WTC11 (cell line): ENCODE measurements around the gene SRMS. TPM values are rescaled to one million over a fixed set of nuclear protein-coding genes. Genes with fewer than 3 reads are reported as not detected.

Experiments
- ATAC-seq: fragments of 200-7000 bp; cut with Tn5 transposase; 2 replicates; pipeline ENCODE4 v1.10.0; 2021; ENCODE audit warnings: mild to moderate bottlenecking, moderate library complexity
- CTCF ChIA-PET: fragments of 300-600 bp; sonication (Branson Sonifier 250); formaldehyde crosslinking; loops from one replicate; lab custom pipeline; 2021; ENCODE audit warnings: antibody characterized with exemption; lab: Charles Lee
- POLR2A ChIA-PET: fragments of 350-600 bp; sonication (Branson Sonifier 250); formaldehyde crosslinking; loops from one replicate; lab custom pipeline; 2021; ENCODE audit warnings: antibody characterized with exemption; lab: Charles Lee
- DNase-seq: peaks from one replicate; pipeline ENCODE4 v3.0.0; 2021; ENCODE audit warnings: low spot score
- H3K27ac Mint-ChIP-seq: 2 replicates; pipeline ENCODE4 v1.8.0; 2021; ENCODE audit warnings: mixed read lengths
- H3K27me3 Mint-ChIP-seq: 2 replicates; pipeline ENCODE4 v1.8.0; 2021; ENCODE audit warnings: low read depth, mild to moderate bottlenecking, moderate library complexity, mixed read lengths
- H3K36me3 Mint-ChIP-seq: 2 replicates; pipeline ENCODE4 v1.8.0; 2021; ENCODE audit warnings: mixed read lengths
- H3K4me1 Mint-ChIP-seq: 2 replicates; pipeline ENCODE4 v1.8.0; 2022; ENCODE audit warnings: mixed read lengths
- H3K4me3 Mint-ChIP-seq: 2 replicates; pipeline ENCODE4 v1.8.0; 2021; ENCODE audit warnings: mild to moderate bottlenecking, moderate library complexity, mixed read lengths
- H3K9me3 Mint-ChIP-seq: 2 replicates; pipeline ENCODE4 v1.8.0; 2021; ENCODE audit warnings: mixed read lengths
- ATF2 ChIP-seq: sonication (generic); formaldehyde crosslinking; IDR thresholded peaks from 2 replicates; pipeline ENCODE4 v1.8.1; 2022; ENCODE audit warnings: low read depth, missing genetic modification reagents, borderline replicate concordance
- CREB1 ChIP-seq: sonication (generic); formaldehyde crosslinking; IDR thresholded peaks from 2 replicates; pipeline ENCODE4 v1.8.0; 2023; ENCODE audit warnings: mild to moderate bottlenecking, missing genetic modification reagents
- ELF4 ChIP-seq: sonication (generic); formaldehyde crosslinking; IDR thresholded peaks from 2 replicates; pipeline ENCODE4 v1.8.1; 2022; ENCODE audit warnings: low read depth, mild to moderate bottlenecking, moderate library complexity, missing genetic modification reagents
- FOXK1 ChIP-seq: sonication (generic); formaldehyde crosslinking; IDR thresholded peaks from 2 replicates; pipeline ENCODE4 v1.8.0; 2022; ENCODE audit warnings: mild to moderate bottlenecking, moderate library complexity, missing genetic modification reagents
- KAT7 ChIP-seq: sonication (generic); formaldehyde crosslinking; IDR thresholded peaks from 2 replicates; pipeline ENCODE4 v1.8.1; 2023; ENCODE audit warnings: missing genetic modification reagents, mild to moderate bottlenecking, borderline replicate concordance
- NR1H2 ChIP-seq: sonication (generic); formaldehyde crosslinking; IDR thresholded peaks from 2 replicates; pipeline ENCODE4 v1.9.0; 2021; ENCODE audit warnings: mild to moderate bottlenecking, moderate library complexity, missing genetic modification reagents
- NR3C1 ChIP-seq: sonication (generic); formaldehyde crosslinking; conservative IDR thresholded peaks from 2 replicates; pipeline ENCODE4 v1.8.1; 2023; ENCODE audit warnings: low read depth, mild to moderate bottlenecking, missing genetic modification reagents
- OVOL2 ChIP-seq: fragments of 250-450 bp; sonication (Bioruptor Pico); IDR thresholded peaks from 2 replicates; pipeline ENCODE4 v1.9.0; 2021; ENCODE audit warnings: mild to moderate bottlenecking, borderline replicate concordance
- PRRX2 ChIP-seq: fragments of 250-450 bp; sonication (Bioruptor Pico); IDR thresholded peaks from 2 replicates; pipeline ENCODE4 v1.8.0; 2021; ENCODE audit warnings: mild to moderate bottlenecking
- SOX15 ChIP-seq: fragments of 250-450 bp; sonication (Bioruptor Pico); IDR thresholded peaks from 2 replicates; pipeline ENCODE4 v1.9.0; 2021; ENCODE audit warnings: mild to moderate bottlenecking
- SP1 ChIP-seq: sonication (generic); formaldehyde crosslinking; conservative IDR thresholded peaks from 2 replicates; pipeline ENCODE4 v1.8.1; 2022; ENCODE audit warnings: missing genetic modification reagents
- TCF7 ChIP-seq: sonication (generic); formaldehyde crosslinking; IDR thresholded peaks from 2 replicates; pipeline ENCODE4 v1.8.0; 2022; ENCODE audit warnings: mild to moderate bottlenecking, low read depth, missing genetic modification reagents, moderate library complexity
- ZNF121 ChIP-seq: sonication (generic); formaldehyde crosslinking; IDR thresholded peaks from 2 replicates; pipeline ENCODE4 v1.8.0; 2023; ENCODE audit warnings: missing genetic modification reagents
- ZNF232 ChIP-seq: sonication (generic); formaldehyde crosslinking; IDR thresholded peaks from 2 replicates; pipeline ENCODE4 v1.8.0; 2022; ENCODE audit warnings: mild to moderate bottlenecking, missing genetic modification reagents
- ZNF416 ChIP-seq: fragments of 250-450 bp; sonication (Bioruptor Pico); IDR thresholded peaks from 2 replicates; pipeline ENCODE4 v1.9.0; 2021; ENCODE audit warnings: mild to moderate bottlenecking, inconsistent platforms
- ZNF671 ChIP-seq: fragments of 250-450 bp; sonication (Bioruptor Pico); IDR thresholded peaks from 2 replicates; pipeline ENCODE4 v1.8.0; 2021; ENCODE audit warnings: mild to moderate bottlenecking
- total RNA-seq: library from RNA; stranded (reverse); gene quantifications from 3 replicates; pipeline ENCODE4 v1.2.3, GENCODE V29; 2021
- TF ChIP-seq, protein P1 (sequence below): sonication (generic); formaldehyde crosslinking; conservative IDR thresholded peaks from 2 replicates; pipeline ENCODE4 v1.8.1; 2022; ENCODE audit warnings: mild to moderate bottlenecking, missing genetic modification reagents
- TF ChIP-seq, protein P2 (sequence below): fragments of 250-450 bp; sonication (Bioruptor Pico); conservative IDR thresholded peaks from 2 replicates; pipeline ENCODE4 v1.9.0; 2021; ENCODE audit warnings: mild to moderate bottlenecking
- TF ChIP-seq, protein P3 (sequence below): sonication (generic); formaldehyde crosslinking; IDR thresholded peaks from 2 replicates; pipeline ENCODE4 v1.8.1; 2023; ENCODE audit warnings: mild to moderate bottlenecking, missing genetic modification reagents, moderate library complexity
- TF ChIP-seq, protein P4 (sequence below): sonication (generic); formaldehyde crosslinking; IDR thresholded peaks from 2 replicates; pipeline ENCODE4 v1.8.0; 2022; ENCODE audit warnings: mild to moderate bottlenecking, missing genetic modification reagents

SRMS gene
- total RNA-seq, 1 experiment from 2014 or later, result 0.26 TPM

GRCh38 chr20:63582382-63583063 is 35.0 kb upstream of the SRMS start:
- CTCF ChIA-PET, result interaction anchor here (1.0 to 1.6 kb wide), 3 partner anchors 9 to 501 kb away, joined by 3 to 7 read pairs (median 3); partner anchors contain the start of genes HELZ2 and PTK6
- H3K27me3 Mint-ChIP-seq, result no peaks in the 10 kb centered on the region
- POLR2A ChIA-PET, result no interaction called here
- TF ChIP-seq PRRX2 (no peak), TCF7 (no peak), KAT7 (CRISPR knock-in tag) (no peak), OVOL2 (no peak), ZNF671 (CRISPR knock-in tag) (no peak), SOX15 (CRISPR knock-in tag) (no peak), FOXK1 (CRISPR knock-in tag) (no peak), ZNF232 (no peak), CREB1 (no peak)
- TF ChIP-seq, protein P1, sequence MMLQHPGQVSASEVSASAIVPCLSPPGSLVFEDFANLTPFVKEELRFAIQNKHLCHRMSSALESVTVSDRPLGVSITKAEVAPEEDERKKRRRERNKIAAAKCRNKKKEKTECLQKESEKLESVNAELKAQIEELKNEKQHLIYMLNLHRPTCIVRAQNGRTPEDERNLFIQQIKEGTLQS (CRISPR knock-in tag), result no peak
- TF ChIP-seq, protein P2, sequence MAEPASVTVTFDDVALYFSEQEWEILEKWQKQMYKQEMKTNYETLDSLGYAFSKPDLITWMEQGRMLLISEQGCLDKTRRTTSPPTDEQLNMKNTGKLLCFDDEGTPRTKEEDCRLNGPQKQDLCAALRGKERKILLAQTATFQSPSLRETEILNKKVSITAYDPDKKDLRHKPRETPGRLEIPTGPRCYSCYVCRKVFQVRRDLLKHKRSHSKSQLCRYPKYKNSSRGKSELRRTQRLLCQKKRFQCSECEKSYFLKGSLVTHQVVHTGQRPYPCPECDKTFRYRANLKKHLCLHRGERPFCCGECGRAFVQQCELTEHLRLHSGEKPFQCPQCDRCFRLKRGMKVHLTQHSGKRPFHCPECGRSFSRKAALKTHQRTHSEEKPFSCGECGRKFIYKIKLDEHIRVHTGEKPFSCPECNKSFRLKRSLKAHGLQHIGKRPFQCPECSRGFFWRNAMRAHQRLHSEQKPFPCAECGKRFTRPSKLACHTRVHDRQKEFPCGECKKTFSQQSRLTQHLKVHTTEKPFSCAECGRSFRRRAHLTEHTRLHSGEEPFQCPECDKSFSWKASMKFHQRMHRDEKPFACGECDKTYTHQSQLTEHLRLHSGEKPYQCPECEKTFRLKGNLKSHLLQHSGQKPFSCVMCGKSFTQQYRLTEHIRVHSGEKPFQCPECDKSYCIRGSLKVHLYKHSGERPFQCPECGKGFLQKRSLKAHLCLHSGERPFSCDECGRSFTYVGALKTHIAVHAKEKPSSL (CRISPR knock-in tag), result no peak
- H3K27ac Mint-ChIP-seq, result peak overlapping the region; percentile 74; the same call in 1 of the 2 replicates
- no peaks in the 10 kb centered on the region for H3K36me3 Mint-ChIP-seq
- no peak overlapping the region for H3K4me3 Mint-ChIP-seq
- no peak for DNase-seq
- ATAC-seq, result no peak
- H3K9me3 Mint-ChIP-seq, result no peaks in the 10 kb centered on the region
- H3K4me1 Mint-ChIP-seq, result no peaks in the 10 kb centered on the region

DNA sequence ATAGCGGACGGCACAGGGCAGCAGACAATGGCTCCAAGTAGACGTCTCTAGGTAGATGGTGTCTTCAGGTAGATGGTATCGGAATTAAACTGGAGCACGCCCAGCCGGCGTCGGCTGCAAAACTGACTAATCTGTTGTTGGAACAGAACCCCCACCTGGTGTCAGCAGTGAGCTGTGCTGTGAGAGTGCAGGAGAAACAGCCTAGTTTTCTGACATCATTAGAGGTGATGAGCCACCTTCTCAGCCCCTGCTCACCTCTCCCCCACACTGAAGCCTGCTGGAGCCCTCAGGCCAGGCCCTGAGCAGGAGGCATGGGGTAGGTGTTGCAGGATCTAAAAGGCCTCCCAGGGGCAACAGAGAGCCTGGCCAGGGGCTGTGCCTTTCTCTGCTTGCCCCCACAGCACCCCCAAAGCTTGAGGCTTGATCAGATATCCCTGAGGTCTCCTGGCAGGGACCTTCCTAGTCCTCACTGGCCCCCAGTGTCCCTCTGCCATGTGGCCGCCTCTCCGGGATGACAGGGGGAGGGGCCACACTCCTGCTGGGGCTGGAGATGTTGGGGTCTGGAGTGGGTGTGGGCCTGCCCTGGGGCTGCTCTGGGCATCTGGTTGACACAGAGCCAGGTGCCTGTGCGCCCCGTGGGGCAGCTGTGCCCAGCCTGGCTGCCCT is 33.4 kb upstream of the SRMS start:
- Mint-ChIP-seq H3K4me3 (no peak overlapping the region), H3K36me3 (no peaks in the 10 kb centered on the region), H3K9me3 (no peaks in the 10 kb centered on the region), H3K27ac (no peak overlapping the region), H3K27me3 (no peaks in the 10 kb centered on the region), H3K4me1 (no peaks in the 10 kb centered on the region)
- DNase-seq (peak; percentile 48), ATAC-seq (peak; percentile 84)
- POLR2A ChIA-PET, result no interaction called here
- CTCF ChIA-PET, result interaction anchor here (0.8 to 1.8 kb wide), 4 partner anchors 27 to 393 kb away, joined by 3 to 6 read pairs (median 6); partner anchors contain the start of gene FNDC11
- no peak for TF ChIP-seq NR3C1 (CRISPR knock-in tag)
- TF ChIP-seq ELF4 (CRISPR knock-in tag), result no peak
- TF ChIP-seq ATF2 (CRISPR knock-in tag), result no peak
- TF ChIP-seq, protein P3, sequence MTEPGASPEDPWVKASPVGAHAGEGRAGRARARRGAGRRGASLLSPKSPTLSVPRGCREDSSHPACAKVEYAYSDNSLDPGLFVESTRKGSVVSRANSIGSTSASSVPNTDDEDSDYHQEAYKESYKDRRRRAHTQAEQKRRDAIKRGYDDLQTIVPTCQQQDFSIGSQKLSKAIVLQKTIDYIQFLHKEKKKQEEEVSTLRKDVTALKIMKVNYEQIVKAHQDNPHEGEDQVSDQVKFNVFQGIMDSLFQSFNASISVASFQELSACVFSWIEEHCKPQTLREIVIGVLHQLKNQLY (CRISPR knock-in tag), result no peak
- TF ChIP-seq ZNF416 (CRISPR knock-in tag), result no peak
- no peak for TF ChIP-seq SP1 (CRISPR knock-in tag)
- no peak for TF ChIP-seq PRRX2
- TF ChIP-seq, protein P4, sequence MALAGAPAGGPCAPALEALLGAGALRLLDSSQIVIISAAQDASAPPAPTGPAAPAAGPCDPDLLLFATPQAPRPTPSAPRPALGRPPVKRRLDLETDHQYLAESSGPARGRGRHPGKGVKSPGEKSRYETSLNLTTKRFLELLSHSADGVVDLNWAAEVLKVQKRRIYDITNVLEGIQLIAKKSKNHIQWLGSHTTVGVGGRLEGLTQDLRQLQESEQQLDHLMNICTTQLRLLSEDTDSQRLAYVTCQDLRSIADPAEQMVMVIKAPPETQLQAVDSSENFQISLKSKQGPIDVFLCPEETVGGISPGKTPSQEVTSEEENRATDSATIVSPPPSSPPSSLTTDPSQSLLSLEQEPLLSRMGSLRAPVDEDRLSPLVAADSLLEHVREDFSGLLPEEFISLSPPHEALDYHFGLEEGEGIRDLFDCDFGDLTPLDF, result no peak
- no peak for TF ChIP-seq NR1H2 (CRISPR knock-in tag)
- no peak for TF ChIP-seq ZNF121
